Measurements from ENCODE around the gene DRAXIN.

DRAXIN gene

GRCh38 chr1:11648732-11649158 is 42.8 kb upstream of the DRAXIN start:
- H3K27ac ChIP-seq (ENCODE audit: insufficient read depth, low read length, poor library complexity, severe bottlenecking): no peak overlapping the region
- peak; percentile 23 to 37 (median 36) for DNase-seq
- no peaks in the 10 kb centered on the region for H3K27me3 ChIP-seq (replicated peaks; ENCODE audit: control insufficient read depth, insufficient read depth, low read length, poor library complexity, severe bottlenecking)
- no peak overlapping the region for H3K4me3 ChIP-seq (ENCODE audit: insufficient read depth, low read depth, low read length, poor library complexity, severe bottlenecking)
- H3K4me1 ChIP-seq (ENCODE audit: control insufficient read depth, insufficient read depth, low read length, poor library complexity, severe bottlenecking): peaks cover 21% of the 10 kb centered on the region
- no peaks in the 10 kb centered on the region for H3K9me3 ChIP-seq (ENCODE audit: control insufficient read depth, low read length)
- no peaks in the 10 kb centered on the region for H3K36me3 ChIP-seq (ENCODE audit: control insufficient read depth, insufficient read depth, low read length)

- Histone ChIP-seq H3K27me3 (replicated peaks; ENCODE audit: control insufficient read depth, insufficient read depth, low read length, poor library complexity, severe bottlenecking) (no peaks in the 10 kb centered on the region), H3K4me1 (ENCODE audit: control insufficient read depth, insufficient read depth, low read length, poor library complexity, severe bottlenecking) (peaks cover 24% of the 10 kb centered on the region), H3K4me3 (ENCODE audit: insufficient read depth, low read depth, low read length, poor library complexity, severe bottlenecking) (no peak overlapping the region), H3K27ac (ENCODE audit: insufficient read depth, low read length, poor library complexity, severe bottlenecking) (no peak overlapping the region), H3K9me3 (ENCODE audit: control insufficient read depth, low read length) (no peaks in the 10 kb centered on the region), H3K36me3 (ENCODE audit: control insufficient read depth, insufficient read depth, low read length) (no peaks in the 10 kb centered on the region)
- DNase-seq: no peak
These were observed 42.3 kb upstream of the DRAXIN start for GRCh38 chr1:11649237-11649623.

GRCh38 chr1:11649624-11650330 is 41.7 kb upstream of the DRAXIN start:
- Histone ChIP-seq H3K4me1 (ENCODE audit: control insufficient read depth, insufficient read depth, low read length, poor library complexity, severe bottlenecking) (peaks cover 27% of the 10 kb centered on the region), H3K9me3 (ENCODE audit: control insufficient read depth, low read length) (no peaks in the 10 kb centered on the region), H3K27me3 (replicated peaks; ENCODE audit: control insufficient read depth, insufficient read depth, low read length, poor library complexity, severe bottlenecking) (no peaks in the 10 kb centered on the region), H3K4me3 (ENCODE audit: insufficient read depth, low read depth, low read length, poor library complexity, severe bottlenecking) (peak overlapping the region; percentile 25), H3K36me3 (ENCODE audit: control insufficient read depth, insufficient read depth, low read length) (no peaks in the 10 kb centered on the region), H3K27ac (ENCODE audit: insufficient read depth, low read length, poor library complexity, severe bottlenecking) (no peak overlapping the region)
- DNase-seq: no peak

- Histone ChIP-seq H3K27ac (ENCODE audit: insufficient read depth, low read length, poor library complexity, severe bottlenecking) (no peak overlapping the region), H3K4me3 (ENCODE audit: insufficient read depth, low read depth, low read length, poor library complexity, severe bottlenecking) (peak overlapping the region; percentile 25), H3K36me3 (ENCODE audit: control insufficient read depth, insufficient read depth, low read length) (no peaks in the 10 kb centered on the region), H3K9me3 (ENCODE audit: control insufficient read depth, low read length) (no peaks in the 10 kb centered on the region), H3K27me3 (replicated peaks; ENCODE audit: control insufficient read depth, insufficient read depth, low read length, poor library complexity, severe bottlenecking) (no peaks in the 10 kb centered on the region), H3K4me1 (ENCODE audit: control insufficient read depth, insufficient read depth, low read length, poor library complexity, severe bottlenecking) (peaks cover 31% of the 10 kb centered on the region)
- peak; percentile 67 for DNase-seq
These were observed 41.0 kb upstream of the DRAXIN start for GRCh38 chr1:11650331-11650991.

GRCh38 chr1:11651017-11651416 is 40.5 kb upstream of the DRAXIN start:
- H3K36me3 ChIP-seq (ENCODE audit: control insufficient read depth, insufficient read depth, low read length): no peaks in the 10 kb centered on the region
- H3K4me1 ChIP-seq (ENCODE audit: control insufficient read depth, insufficient read depth, low read length, poor library complexity, severe bottlenecking): peaks cover 36% of the 10 kb centered on the region
- no peak for DNase-seq

GRCh38 chr1:11652203-11652780 is 39.2 kb upstream of the DRAXIN start:
- Histone ChIP-seq H3K27ac (ENCODE audit: insufficient read depth, low read length, poor library complexity, severe bottlenecking) (no peak overlapping the region), H3K4me3 (ENCODE audit: insufficient read depth, low read depth, low read length, poor library complexity, severe bottlenecking) (no peak overlapping the region)
- DNase-seq: no peak

More at GRCh38 chr1:11651017-11651416, 40.5 kb upstream of the DRAXIN start:
- H3K9me3 ChIP-seq (ENCODE audit: control insufficient read depth, low read length): no peaks in the 10 kb centered on the region
- H3K27ac ChIP-seq (ENCODE audit: insufficient read depth, low read length, poor library complexity, severe bottlenecking): no peak overlapping the region
- H3K4me3 ChIP-seq (ENCODE audit: insufficient read depth, low read depth, low read length, poor library complexity, severe bottlenecking): peak overlapping the region; percentile 25
- H3K27me3 ChIP-seq (replicated peaks; ENCODE audit: control insufficient read depth, insufficient read depth, low read length, poor library complexity, severe bottlenecking): no peaks in the 10 kb centered on the region

GRCh38 chr1:11653101-11653860 is 38.2 kb upstream of the DRAXIN start:
- no peak overlapping the region for H3K27ac ChIP-seq (ENCODE audit: insufficient read depth, low read length, poor library complexity, severe bottlenecking)
- DNase-seq: no peak
- H3K36me3 ChIP-seq (ENCODE audit: control insufficient read depth, insufficient read depth, low read length): peaks cover 5% of the 10 kb centered on the region
- H3K4me1 ChIP-seq (ENCODE audit: control insufficient read depth, insufficient read depth, low read length, poor library complexity, severe bottlenecking): peaks cover 38% of the 10 kb centered on the region
- H3K9me3 ChIP-seq (ENCODE audit: control insufficient read depth, low read length): no peaks in the 10 kb centered on the region
- H3K27me3 ChIP-seq (replicated peaks; ENCODE audit: control insufficient read depth, insufficient read depth, low read length, poor library complexity, severe bottlenecking): no peaks in the 10 kb centered on the region
- no peak overlapping the region for H3K4me3 ChIP-seq (ENCODE audit: insufficient read depth, low read depth, low read length, poor library complexity, severe bottlenecking)

More at GRCh38 chr1:11652203-11652780, 39.2 kb upstream of the DRAXIN start:
- Histone ChIP-seq H3K9me3 (ENCODE audit: control insufficient read depth, low read length) (no peaks in the 10 kb centered on the region), H3K36me3 (ENCODE audit: control insufficient read depth, insufficient read depth, low read length) (no peaks in the 10 kb centered on the region), H3K4me1 (ENCODE audit: control insufficient read depth, insufficient read depth, low read length, poor library complexity, severe bottlenecking) (peaks cover 38% of the 10 kb centered on the region), H3K27me3 (replicated peaks; ENCODE audit: control insufficient read depth, insufficient read depth, low read length, poor library complexity, severe bottlenecking) (no peaks in the 10 kb centered on the region)

- Histone ChIP-seq H3K27ac (ENCODE audit: insufficient read depth, low read length, poor library complexity, severe bottlenecking) (no peak overlapping the region), H3K4me1 (ENCODE audit: control insufficient read depth, insufficient read depth, low read length, poor library complexity, severe bottlenecking) (peaks cover 38% of the 10 kb centered on the region), H3K36me3 (ENCODE audit: control insufficient read depth, insufficient read depth, low read length) (peaks cover 5% of the 10 kb centered on the region), H3K4me3 (ENCODE audit: insufficient read depth, low read depth, low read length, poor library complexity, severe bottlenecking) (no peak overlapping the region), H3K27me3 (replicated peaks; ENCODE audit: control insufficient read depth, insufficient read depth, low read length, poor library complexity, severe bottlenecking) (no peaks in the 10 kb centered on the region), H3K9me3 (ENCODE audit: control insufficient read depth, low read length) (no peaks in the 10 kb centered on the region)
- DNase-seq: no peak
These were observed 37.7 kb upstream of the DRAXIN start for GRCh38 chr1:11653861-11654136.

GRCh38 chr1:11654137-11654938 is 37.2 kb upstream of the DRAXIN start, which contains the start of the genes FBXO2 and FBXO44:
Gene FBXO2 (minus strand): TSS chr1:11654429. CDS start chr1:11654340, 89 bp downstream.
Gene FBXO44 (plus strand): TSS chr1:11654877. CDS start chr1:11655836, 959 bp downstream.
- Histone ChIP-seq H3K9me3 (ENCODE audit: control insufficient read depth, low read length) (no peaks in the 10 kb centered on the region), H3K4me3 (ENCODE audit: insufficient read depth, low read depth, low read length, poor library complexity, severe bottlenecking) (peak within 1 kb of the TSS; percentile 61), H3K27me3 (replicated peaks; ENCODE audit: control insufficient read depth, insufficient read depth, low read length, poor library complexity, severe bottlenecking) (no peaks in the 10 kb centered on the region), H3K27ac (ENCODE audit: insufficient read depth, low read length, poor library complexity, severe bottlenecking) (peak within 1 kb of the TSS; percentile 34), H3K36me3 (ENCODE audit: control insufficient read depth, insufficient read depth, low read length) (peaks cover 5% of the 10 kb centered on the region), H3K4me1 (ENCODE audit: control insufficient read depth, insufficient read depth, low read length, poor library complexity, severe bottlenecking) (peaks cover 36% of the 10 kb centered on the region)
- DNase-seq: peak; percentile 45 to 59 (median 54)

All from effector memory CD4-positive, alpha-beta T cell (primary cell).